Psoas muscle (tissue), 8 donors: ENCODE results near the gene RGS12. TPM values are rescaled to one million over a fixed set of nuclear protein-coding genes. Genes with fewer than 3 reads are reported as not detected.

Source experiments
- ATAC-seq, 4 donors: fragments of 200-7000 bp; cut with Tn5 transposase; one replicate each; pipeline ENCODE4 v1.9.1; 2020; ENCODE audit warnings: moderate library complexity in 3 of 4, mild to moderate bottlenecking in 2 of 4
- DNase-seq, 2 donors: peaks; one replicate each; pipeline ENCODE4 v3.0.0-alpha.2; 2020
- H3K27ac ChIP-seq: fragments of 200-600 bp; one replicate; pipeline ENCODE4 v1.8.0; 2022
- H3K27me3 ChIP-seq, 3 donors: fragments of 200-600 bp in 1 of 3; one replicate each; pipeline versions ENCODE4 v1.6.1 to v1.8.0; 2013 to 2022; ENCODE audit warnings: low read length in 2 of 3, mild to moderate bottlenecking in 2 of 3, moderate library complexity in 1 of 3; ENCODE audit not compliant: insufficient read depth in 3 of 3
- H3K36me3 ChIP-seq, 2 donors: fragments of 200-600 bp in 1 of 2; one replicate each; pipeline versions ENCODE4 v1.6.1 to v1.8.0; 2013 to 2022; ENCODE audit warnings: low read depth in 1 of 2, mild to moderate bottlenecking in 1 of 2, moderate library complexity in 1 of 2; ENCODE audit not compliant: insufficient read depth in 1 of 2
- H3K4me1 ChIP-seq: fragments of 200-600 bp; one replicate; pipeline ENCODE4 v1.8.0; 2022
- H3K4me3 ChIP-seq: fragments of 200-600 bp; one replicate; pipeline ENCODE4 v1.8.0; 2022; ENCODE audit warnings: mild to moderate bottlenecking
- H3K9me3 ChIP-seq: fragments of 200-600 bp; one replicate; pipeline ENCODE4 v1.8.0; 2022
- CTCF ChIP-seq: fragments of 200-600 bp; IDR thresholded peaks from one replicate; pipeline ENCODE4 v1.8.0; 2022; ENCODE audit warnings: antibody characterized with exemption
- WGBS, 3 donors: extraction: QIAGEN DNeasy Blood & Tissue Kit; methylation state at CpG; one replicate each; pipeline versions ENCODE4 v1.1.6 to v1.1.7; 2013; 5-methylcytosine and 5-hydroxymethylcytosine counted together
- intact Hi-C, 2 donors: fragments of 100-400 bp; cut with DNase I; formaldehyde crosslinking; loops; one replicate each; pipeline versions ENCODE4 v1.11.0 to v1.14.2; 2022
- polyA plus RNA-seq, 3 donors: library from polyadenylated mRNA; stranded (reverse); fragments of 200-250 nt; gene quantifications; one replicate each; pipeline ENCODE4 v1.2.3, GENCODE V29; 2013
- total RNA-seq, 4 donors: library from RNA; stranded (reverse); fragmentation: NEBNext Ultra II Directional in 2 of 4; extraction: Animal tissue kit (Norgen Biotek cat#: 25700) in 2 of 4; gene quantifications; one replicate each; pipeline versions ENCODE4 v1.2.1 to v1.2.4, GENCODE V29; 2021 to 2023
- donor health status: healthy with polysubstance abuse.
- donor health status: DM: no; HTN: no; CAD: no; lungs with moderate emphysema.
- donor health status: Bipolar disorder and iron deficiency.
- donor health status: healthy.
- donor health status: DM: yes; HTN: yes; CAD: no.
- donor health status: DM: no; HTN: no; CAD: no.
- donor health status: DM: no; HTN: no; CAD: no.
- donor health status: DM: yes; HTN: yes; CAD: no.

RGS12 gene
- total and polyA plus RNA-seq, 7 donors: 7.5 to 29.0 (median 17.6) TPM

- intact Hi-C loops: loop anchor here (5.0 kb wide), 2 partner anchors 127 to 143 kb away; no protein-coding TSS in a partner anchor
- WGBS, 3 donors: 93% methylated on average over 28 of the region's 28 CpGs
- peak in 1 of 2 donors; percentile 49 for DNase-seq
These were observed 47.3 kb downstream of the RGS12 start for GRCh38 chr4:3340038-3340699.

GRCh38 chr4:3340700-3341083, 47.9 kb downstream of the RGS12 start:
- peak; percentile 57 for TF ChIP-seq CTCF
- no peak overlapping the region for H3K4me3 ChIP-seq
- 50 to 72% (median 60%) methylated on average over 16 of the region's 16 CpGs for WGBS, 3 donors
- peak overlapping the region; percentile 49 for H3K27ac ChIP-seq
- peaks cover 0 to 12% of the 10 kb centered on the region in 2 donors for H3K36me3 ChIP-seq
- H3K9me3 ChIP-seq: no peaks in the 10 kb centered on the region
- ATAC-seq (peak; percentile 90 to 98 (median 94)), DNase-seq (peak; percentile 69 to 92)
- H3K4me1 ChIP-seq: peaks cover 6% of the 10 kb centered on the region
- no peaks in the 10 kb centered on the region for H3K27me3 ChIP-seq
- intact Hi-C loops: loop anchor here (5.0 kb wide), 2 partner anchors 127 to 143 kb away; no protein-coding TSS in a partner anchor

More at GRCh38 chr4:3340038-3340699, 47.3 kb downstream of the RGS12 start:
- Histone ChIP-seq H3K4me3 (no peak overlapping the region), H3K36me3 (peaks cover 0 to 12% of the 10 kb centered on the region in 2 donors), H3K4me1 (peaks cover 6% of the 10 kb centered on the region), H3K27ac (peak overlapping the region; percentile 49), H3K27me3 (no peaks in the 10 kb centered on the region), H3K9me3 (no peaks in the 10 kb centered on the region)
- no peak for TF ChIP-seq CTCF
- ATAC-seq: peak; percentile 6 to 24 (median 10)

GRCh38 chr4:3341760-3342159, 48.9 kb downstream of the RGS12 start:
- intact Hi-C loops: loop anchor here (5.0 kb wide), 2 partner anchors 126 to 144 kb away; no protein-coding TSS in a partner anchor
- no peak for ATAC-seq
- Histone ChIP-seq H3K9me3 (no peaks in the 10 kb centered on the region), H3K4me1 (peaks cover 12% of the 10 kb centered on the region), H3K4me3 (no peak overlapping the region), H3K27me3 (no peaks in the 10 kb centered on the region), H3K36me3 (peaks cover 0 to 12% of the 10 kb centered on the region in 2 donors), H3K27ac (no peak overlapping the region)
- WGBS, 3 donors: 75 to 76% (median 76%) methylated on average over 7 of the region's 7 CpGs
- no peak for DNase-seq
- TF ChIP-seq CTCF: no peak

GRCh38 chr4:3342182-3342854, 49.5 kb downstream of the RGS12 start:
- H3K27ac ChIP-seq: no peak overlapping the region
- peaks cover 0 to 12% of the 10 kb centered on the region in 2 donors for H3K36me3 ChIP-seq
- peaks cover 12% of the 10 kb centered on the region for H3K4me1 ChIP-seq
- H3K27me3 ChIP-seq: no peaks in the 10 kb centered on the region
- DNase-seq: no peak
- no peaks in the 10 kb centered on the region for H3K9me3 ChIP-seq
- no peak for TF ChIP-seq CTCF
- no peak overlapping the region for H3K4me3 ChIP-seq
- intact Hi-C loops: loop anchor here (5.0 kb wide), 2 partner anchors 125 to 145 kb away; no protein-coding TSS in a partner anchor
- WGBS, 3 donors: 58 to 63% (median 59%) methylated on average over 8 of the region's 8 CpGs
- ATAC-seq: no peak

Other genes with a start within 250 kb of the RGS12 start
- not detected for gene HTT-AS, start 218.5 kb upstream of the RGS12 start, total RNA-seq
- not detected for gene HTT-AS, start 218.5 kb upstream of the RGS12 start, polyA plus RNA-seq
- gene HTT, start 218.3 kb upstream of the RGS12 start, total RNA-seq: 10 to 100 TPM; 29.6 to 39.9 (median 31.5) TPM
- gene HTT, start 218.3 kb upstream of the RGS12 start, polyA plus RNA-seq: 10 to 100 TPM in 2 of 3 donors, 1 to 10 TPM in 1; 6.7 to 25.2 (median 10.2) TPM
- under 1 TPM; 0.25 to 0.94 (median 0.70) TPM for gene MSANTD1, start 43.9 kb upstream of the RGS12 start, total RNA-seq
- gene MSANTD1, start 43.9 kb upstream of the RGS12 start, polyA plus RNA-seq: under 1 TPM; 0.11 to 0.34 (median 0.27) TPM
- 1 to 10 TPM in 1 of 4 donors, under 1 TPM in 2, not detected in 1; 0.32 to 1.2 (median 0.46) TPM for gene HGFAC, start 148.9 kb downstream of the RGS12 start, total RNA-seq
- under 1 TPM; 0.09 to 0.63 (median 0.26) TPM for gene HGFAC, start 148.9 kb downstream of the RGS12 start, polyA plus RNA-seq
- 10 to 100 TPM in 3 of 4 donors, 1 to 10 TPM in 1; 3.4 to 48.6 (median 34.5) TPM for gene DOK7, start 170.3 kb downstream of the RGS12 start, total RNA-seq
- gene DOK7, start 170.3 kb downstream of the RGS12 start, polyA plus RNA-seq: 10 to 100 TPM; 11.7 to 26.3 (median 17.3) TPM
- 100 to 1,000 TPM in 2 of 4 donors, 10 to 100 TPM in 2; 73.7 to 123 (median 91.4) TPM for gene LRPAP1, start 239.4 kb downstream of the RGS12 start, total RNA-seq
- 100 to 1,000 TPM; 103 to 122 (median 111) TPM for gene LRPAP1, start 239.4 kb downstream of the RGS12 start, polyA plus RNA-seq